ENCODE data around the gene CCR1.
A peak's percentile ranks its signal among the peaks of the same experiment; 100 is the strongest.

Gene CCR1

DNA sequence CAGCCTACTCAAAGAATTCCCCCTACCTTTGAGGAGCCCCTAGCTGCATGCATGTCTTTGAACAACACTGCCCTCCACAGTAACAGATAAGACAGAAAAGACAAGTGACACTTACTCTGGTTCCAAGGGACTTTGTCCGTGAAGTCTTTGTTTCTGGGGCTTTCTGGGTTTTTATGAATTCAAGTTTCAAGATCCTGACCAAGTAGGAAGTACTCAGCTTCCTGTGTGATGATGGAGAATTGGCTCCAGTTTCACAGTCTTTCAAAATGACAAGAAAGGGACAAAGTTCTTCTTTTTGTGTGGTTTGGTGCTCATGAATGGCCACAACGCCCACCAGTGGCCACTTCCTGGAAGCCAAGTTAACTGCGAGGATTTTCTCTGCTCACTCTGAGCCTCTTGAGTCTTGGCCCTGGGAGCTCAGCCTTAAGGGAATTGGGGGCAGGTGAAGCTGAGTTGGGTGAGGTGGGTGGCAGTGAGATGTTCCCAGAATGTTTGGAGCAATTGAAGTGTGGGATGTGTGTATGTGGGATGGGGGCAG, at the start of gene CCR1:
Gene CCR1 (minus strand): TSS at position 147 of the 538 bp plus-strand sequence. CDS start 4,000 bp downstream, outside the sequence.
- no peak for DNase-seq

DNA sequence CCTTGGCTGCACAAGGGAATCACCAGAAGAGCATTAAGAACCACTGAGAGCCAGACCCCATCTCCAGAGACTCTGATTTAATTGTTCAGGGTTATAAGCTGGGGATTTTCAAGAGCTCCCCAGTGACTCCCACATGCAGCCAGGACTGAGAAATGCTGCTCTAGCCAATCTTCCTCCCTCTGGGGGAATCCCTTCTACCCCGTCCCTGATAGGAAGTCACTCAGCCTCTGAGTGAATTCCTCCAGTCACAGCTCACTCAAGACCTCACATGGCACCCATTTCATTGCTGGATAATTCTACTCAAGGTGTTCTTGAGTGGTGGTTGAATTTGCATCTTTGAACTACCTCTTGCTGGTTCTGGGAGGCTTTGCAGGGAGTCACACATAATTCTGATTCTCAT, 44.9 kb upstream of the CCR1 start:
- DNase-seq, result no peak

DNA sequence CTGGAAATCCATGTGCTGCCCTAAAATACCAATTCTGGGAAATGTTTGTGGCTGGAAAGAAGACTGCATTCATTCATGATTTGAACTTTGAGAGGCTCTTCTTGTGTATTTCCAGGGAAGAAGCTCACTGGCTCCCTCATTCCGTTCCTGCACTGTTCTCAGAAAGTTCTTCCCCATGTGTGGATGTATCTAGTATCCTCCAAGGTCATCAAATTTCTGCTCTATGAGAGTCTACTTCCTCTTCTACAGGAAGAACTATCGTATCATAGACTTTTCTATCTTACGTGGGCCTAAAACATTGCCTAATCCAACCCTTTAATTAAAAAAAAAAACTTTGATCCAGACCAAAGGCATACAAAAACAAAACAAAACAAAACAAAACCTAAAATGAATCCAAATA, 37.0 kb upstream of the CCR1 start:
- DNase-seq, result no peak

DNA sequence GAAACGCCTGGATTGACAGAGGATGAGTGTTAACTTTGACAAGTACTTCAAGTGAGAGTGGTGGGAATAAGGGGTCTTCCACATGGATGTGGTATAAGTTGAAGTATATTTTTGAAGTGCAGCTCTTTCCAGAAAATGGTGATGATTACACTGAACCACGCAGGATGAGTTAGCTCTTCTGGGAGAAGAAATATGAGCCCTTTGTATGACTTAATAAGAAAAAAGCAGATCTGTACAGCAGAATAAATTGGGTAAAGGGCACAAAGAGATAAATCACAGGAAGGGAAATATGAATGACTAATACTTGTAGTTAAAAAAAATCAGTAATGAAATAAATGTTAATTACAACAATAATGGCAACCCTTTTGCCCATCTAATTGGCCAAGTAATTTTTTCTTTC, 35.4 kb upstream of the CCR1 start:
- DNase-seq, result no peak

DNA sequence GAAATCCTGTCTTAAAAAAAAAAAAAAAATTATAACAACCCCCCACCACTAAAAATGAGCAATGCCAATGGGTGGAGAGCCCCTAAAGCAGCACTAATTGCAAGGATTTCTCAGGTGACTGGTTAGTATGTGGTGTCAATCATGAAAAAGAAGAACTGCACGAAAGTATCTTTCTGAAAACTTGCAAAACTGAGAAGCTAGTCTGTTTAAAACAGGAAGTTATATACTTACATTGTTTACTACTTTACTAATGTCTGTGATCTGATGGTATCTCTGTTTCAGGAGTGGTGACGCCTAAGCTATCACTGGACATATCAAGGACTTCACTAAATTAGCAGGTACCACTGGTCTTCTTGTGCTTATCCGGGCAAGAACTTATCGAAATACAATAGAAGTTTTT, 34.0 kb upstream of the CCR1 start, which contains the start of gene CCR3:
Gene CCR3 (plus strand): TSS at position 341 of the 400 bp plus-strand sequence. CDS start 22,699 bp downstream, outside the sequence.
- no peak for DNase-seq

DNA sequence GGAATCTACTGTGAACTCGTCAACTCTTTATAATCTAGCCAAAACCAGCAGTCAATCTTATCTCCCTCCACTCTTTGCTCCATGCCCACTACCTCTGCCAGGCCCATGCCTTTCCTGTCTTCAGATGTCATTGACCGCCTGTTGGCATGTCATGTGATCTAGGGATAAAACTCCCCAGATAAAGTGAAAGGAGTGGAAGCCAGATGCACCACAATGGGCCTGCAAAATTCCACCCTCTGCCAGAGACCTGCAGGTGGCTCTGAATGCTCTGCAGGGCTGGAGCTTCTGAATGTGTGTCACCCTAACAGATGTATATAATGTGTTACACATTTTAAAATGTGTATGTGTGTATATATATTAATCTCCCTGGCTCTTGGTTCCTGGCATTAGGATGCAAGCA, 31.8 kb upstream of the CCR1 start:
- DNase-seq, result no peak

DNA sequence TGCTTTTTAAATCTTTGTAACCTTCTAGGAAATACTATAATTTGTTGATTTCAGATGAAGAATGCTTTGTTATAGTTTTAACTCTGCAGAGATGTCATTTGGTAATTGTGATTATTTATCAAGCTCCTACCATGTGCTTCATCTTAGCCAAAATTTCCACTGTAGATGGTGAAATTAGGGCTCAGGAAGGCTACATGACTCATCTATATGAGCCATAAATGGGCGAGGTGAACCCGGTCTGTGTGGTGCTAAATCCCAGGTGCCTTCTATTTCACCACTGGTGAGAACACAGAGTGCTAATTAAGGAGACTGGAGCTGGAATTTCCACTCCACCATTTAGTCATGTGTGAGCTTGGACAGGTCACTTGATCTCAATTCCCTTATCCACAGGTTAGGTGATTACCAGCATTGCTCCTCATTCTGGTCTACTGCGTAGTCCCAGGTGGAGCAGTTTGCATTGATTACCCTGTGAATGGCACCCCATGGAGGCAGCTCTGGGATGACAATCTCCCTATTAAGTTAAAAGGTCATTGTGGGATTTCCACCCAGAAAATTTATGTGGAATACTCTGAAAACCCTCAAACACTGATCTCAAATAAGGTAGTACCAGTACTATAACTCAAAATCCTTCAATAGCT, 31.3 kb upstream of the CCR1 start:
- no peak for DNase-seq

DNA sequence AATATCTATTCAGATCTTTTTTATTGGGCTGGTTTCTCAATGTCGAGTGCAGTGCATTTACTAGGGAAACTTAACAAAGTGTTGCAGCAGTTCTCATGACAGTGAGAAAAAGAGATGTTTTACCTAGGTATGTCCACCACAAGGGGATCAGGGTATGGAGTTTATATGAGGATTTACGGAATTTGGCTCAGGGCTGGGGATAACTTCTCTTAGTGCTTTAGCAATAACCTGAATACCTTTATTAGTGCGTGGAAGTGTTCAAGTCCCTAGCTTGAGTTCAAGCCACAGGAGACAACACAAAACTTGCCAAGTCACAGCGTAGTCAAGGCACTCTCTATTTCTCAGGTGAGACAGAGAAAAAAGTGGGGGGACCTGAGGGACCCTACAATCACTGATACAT, 30.3 kb upstream of the CCR1 start:
- no peak for DNase-seq

DNA sequence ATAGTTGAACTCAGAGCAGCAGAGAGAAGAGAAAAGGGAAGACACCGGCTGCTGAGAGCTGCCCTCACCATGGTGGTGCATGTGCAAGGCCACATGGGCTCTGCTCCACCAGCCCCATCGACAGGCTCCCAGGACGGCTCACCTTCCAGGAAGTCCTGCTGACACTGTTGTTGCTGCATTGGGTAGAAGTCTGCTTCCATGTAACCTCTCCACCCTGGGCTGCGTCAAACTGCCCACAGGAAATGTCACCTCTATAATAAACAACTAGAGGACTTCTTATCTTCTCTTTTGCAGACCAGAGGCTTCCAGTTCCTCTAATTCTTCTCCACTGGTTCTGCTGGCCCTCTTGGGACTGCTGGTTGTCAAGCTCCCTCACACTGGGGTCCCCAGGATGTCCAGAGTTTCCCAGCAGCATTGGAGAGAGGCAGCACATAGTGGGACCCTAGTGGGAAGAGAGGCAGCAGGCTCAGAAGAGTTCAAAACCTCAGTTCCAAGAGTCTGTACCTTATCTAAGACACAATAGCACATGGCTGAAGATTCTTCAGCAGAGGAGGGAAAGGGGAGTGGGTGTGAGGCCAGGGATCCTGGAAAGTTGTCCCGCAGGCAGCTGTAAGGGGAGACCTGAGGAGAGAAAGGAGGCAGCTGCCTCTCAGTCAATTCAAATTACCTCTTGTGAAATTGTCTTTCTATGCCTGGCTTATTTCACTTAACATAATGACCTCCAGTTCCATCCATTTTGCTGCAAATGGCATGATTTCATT, 28.4 kb upstream of the CCR1 start:
- DNase-seq, result no peak

DNA sequence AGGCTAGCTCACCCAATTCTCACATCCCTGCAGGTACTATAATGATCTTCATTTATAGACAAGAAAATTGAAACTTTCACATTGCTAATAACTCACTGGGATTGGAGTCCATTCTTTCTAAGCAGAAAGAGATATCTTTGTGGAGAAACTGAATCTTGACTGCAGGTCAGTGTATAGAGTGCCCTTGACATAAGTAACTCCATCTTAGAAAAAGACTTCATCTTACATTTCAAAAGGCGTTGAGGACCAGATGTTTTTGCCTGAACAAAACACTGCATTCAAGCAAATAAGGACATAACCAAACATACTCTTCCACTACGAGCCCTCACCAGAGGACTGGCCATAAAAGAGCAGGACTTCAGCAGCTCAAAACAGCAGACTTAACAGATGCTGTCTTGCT, 27.3 kb upstream of the CCR1 start:
- no peak for DNase-seq

DNA sequence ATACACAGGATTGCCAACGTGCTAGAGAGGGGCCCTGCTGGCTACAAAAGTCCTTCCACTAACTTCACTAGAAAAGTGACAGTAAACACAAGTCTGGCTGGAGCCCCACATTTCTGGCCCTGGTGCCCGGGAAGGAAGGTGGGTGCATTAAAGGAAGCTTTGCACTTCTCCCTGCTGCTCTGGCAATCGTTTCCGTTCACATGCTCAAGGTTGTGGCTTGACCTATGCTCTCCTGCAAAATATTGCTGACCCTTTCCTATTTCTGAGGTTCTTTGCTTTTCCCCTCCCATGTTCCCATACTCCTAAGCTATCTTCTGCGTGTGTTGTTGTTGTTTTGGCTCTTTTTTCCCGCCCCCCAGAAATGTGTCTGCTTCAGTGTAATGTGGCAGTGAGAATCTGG, 25.1 kb upstream of the CCR1 start:
- no peak for DNase-seq

DNA sequence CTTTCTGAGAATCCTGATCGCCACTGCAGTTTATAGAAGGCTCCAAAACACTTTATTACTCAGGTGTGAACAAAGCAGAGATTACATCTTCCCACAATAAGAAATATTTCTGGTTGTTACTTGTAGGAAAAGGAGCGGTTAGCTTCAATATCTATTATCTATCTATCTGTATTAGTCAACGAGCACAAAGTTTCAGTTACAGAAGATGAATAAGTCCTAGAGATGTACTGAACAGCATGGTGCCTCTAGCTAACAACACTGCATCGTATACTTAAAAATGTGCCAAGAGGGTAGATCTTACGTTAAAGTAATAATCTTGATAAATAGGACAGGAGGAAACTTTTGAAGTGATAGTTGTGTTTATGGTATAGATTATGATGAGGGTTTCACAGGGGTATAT, 23.2 kb upstream of the CCR1 start:
- DNase-seq, result no peak

DNA sequence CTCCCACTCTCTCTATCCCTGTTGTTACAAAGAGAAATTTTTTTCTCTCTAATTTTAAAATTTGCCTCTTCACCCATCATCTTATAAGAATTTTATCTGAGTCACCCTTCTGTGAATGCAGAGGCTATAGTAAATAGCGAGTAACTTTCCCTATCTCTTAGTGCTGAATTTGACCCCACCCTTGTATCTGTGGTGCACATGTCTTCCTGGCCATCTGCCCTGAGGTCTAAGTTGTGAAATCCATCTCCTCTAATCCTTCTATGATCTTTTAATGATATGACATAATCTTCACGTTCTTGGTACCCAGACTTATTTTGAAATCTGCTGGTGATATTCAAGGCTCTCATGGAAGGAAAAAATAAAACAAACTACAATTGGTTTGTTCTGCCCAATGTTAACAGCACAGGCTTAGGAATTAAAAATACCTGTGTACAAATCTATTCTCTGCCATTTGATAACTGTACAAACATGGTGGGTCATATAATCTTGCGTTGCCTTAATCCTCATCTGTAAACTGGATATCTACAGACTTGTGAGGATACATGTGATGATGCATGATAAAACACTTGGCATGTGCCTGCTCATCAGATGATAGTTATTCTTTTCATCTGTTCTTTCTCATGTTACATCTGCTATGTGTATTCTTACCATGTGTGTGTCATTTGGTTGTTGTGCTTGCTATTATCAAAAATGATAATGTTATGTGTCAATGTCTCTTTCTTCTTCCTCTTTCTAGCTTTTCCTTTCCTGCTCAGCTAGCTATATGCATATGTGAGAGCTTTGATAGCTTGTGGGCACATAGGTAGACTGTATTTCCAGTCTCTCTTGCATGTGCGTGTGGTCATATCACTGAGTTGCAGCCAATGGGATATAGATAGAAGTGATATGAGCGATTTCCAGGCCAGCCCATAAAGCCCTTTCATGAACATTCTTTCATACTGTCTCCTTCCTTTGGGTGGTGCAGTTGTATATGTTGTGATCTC, 20.4 kb upstream of the CCR1 start:
- DNase-seq, result no peak

DNA sequence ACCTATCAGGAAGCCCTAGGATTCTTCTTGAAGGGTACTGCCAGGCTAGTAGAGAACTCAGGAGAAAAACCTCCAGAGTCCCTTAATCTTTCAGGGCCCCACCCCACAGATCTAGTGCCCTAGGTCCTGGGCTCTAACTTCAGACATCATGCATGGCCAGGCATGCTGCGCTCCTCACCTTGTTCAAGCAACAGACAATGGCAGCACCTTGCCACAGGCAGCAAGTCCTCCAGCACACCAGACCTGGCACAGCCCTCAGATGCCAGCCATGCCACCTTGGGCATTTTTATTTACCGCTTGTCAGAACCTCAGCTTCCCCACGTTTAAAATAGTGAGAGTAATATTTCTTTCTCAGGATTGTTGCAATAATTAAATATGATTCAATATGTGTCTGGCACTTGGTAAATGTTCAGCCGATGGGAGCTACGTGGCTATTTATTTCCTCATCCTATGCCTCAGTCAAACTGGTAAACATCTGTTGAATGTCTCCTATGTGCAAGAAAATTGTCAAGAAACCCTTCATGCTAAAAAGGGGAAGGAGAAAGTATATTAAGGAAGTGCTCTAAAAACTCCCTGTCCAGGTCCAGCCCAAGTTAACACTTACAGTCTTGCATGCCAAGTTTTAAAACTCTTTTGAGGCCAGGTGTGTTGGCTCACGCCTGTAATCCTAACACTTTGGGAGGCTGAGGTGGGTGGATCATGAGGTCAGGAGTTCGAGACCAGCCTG, 14.5 kb upstream of the CCR1 start:
- DNase-seq, result no peak

DNA sequence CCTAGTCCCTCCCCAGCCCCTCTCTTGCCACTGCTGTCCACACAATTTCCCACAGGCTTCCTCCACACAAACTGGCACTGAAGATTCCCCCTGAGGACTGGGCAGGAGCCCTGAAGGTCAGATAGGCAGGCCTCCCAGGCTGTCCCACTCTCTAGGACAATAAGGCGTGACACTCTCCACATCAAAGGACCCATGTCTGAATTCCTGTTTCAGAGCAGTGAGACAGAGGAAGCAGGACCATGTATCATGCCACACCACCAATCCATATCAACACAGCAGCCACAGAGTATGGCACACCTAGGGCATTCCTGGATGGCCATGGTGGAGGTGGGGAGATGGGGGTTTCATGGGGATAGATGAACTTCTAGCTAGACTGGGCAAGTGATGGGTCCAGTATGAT, 13.8 kb upstream of the CCR1 start:
- no peak for DNase-seq

DNA sequence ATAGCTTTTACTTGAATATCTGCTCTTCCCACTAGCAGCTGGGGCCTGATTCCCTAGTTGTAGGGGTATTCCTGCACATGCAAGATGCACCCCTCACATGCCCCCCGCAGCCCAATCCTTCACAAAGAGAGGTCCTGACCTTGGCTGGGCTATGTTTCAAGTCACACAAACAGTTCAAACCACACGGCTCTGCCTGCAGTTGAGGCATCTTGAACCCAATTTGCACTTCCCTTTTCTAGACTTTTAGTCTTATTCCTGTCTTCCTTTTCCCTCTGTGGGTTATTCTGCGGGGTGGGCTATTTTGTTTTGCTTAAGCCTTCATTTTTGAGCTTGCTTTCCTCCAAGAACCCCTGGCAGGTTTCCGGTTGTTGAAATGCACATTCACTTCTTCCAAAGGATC, 13.3 kb upstream of the CCR1 start:
- DNase-seq, result no peak

DNA sequence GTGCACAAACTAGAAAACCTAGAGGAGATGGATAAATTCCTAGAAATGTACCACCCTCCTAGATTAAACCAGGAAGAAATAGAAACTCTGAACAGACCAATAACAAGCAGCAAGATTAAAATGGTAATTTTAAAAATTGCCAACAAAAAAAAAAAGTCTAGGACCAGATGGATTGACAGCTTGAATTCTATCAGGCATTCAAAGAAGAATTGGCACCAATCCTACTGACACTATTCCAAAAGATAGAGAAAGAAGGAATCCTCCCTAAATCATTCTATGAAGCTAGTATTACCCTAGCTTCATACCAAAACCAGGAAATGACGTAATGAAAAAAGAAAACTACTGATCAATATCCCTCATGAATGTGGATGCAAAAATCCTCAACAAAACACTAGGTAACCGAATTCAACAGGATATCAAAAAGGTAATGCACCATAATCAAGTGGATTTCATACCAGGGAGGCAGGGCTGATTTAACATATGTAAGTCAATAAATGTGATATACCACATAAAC, 10.1 kb upstream of the CCR1 start:
- no peak for DNase-seq

DNA sequence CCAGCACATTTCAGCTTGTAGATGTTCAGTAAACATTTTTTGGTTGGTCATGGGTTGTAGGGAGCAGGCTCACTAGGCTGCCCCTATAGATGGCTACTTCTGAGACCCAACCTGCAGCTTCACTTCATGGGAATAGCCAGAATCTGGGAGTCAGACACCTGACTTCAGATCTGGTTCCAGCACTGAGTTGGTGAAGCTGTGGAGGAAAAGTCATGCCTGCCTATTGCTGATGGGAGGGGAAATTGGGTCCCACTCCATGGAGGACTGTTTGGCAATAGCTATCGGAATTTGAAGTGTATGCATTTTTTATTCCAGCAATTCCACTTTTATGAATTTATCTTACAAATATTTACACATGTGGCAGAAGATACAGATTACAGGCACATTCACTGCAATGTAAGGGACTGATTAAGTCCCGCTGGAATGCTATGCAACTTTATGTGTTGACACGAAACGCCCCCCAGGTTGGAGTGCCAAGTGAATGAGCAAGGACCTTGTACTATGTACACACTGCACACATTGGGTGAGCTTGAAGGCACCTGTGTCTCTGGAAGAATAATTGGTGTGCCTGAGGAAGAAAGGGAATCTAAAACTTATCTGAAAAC, 7.8 kb upstream of the CCR1 start:
- DNase-seq, result no peak

DNA sequence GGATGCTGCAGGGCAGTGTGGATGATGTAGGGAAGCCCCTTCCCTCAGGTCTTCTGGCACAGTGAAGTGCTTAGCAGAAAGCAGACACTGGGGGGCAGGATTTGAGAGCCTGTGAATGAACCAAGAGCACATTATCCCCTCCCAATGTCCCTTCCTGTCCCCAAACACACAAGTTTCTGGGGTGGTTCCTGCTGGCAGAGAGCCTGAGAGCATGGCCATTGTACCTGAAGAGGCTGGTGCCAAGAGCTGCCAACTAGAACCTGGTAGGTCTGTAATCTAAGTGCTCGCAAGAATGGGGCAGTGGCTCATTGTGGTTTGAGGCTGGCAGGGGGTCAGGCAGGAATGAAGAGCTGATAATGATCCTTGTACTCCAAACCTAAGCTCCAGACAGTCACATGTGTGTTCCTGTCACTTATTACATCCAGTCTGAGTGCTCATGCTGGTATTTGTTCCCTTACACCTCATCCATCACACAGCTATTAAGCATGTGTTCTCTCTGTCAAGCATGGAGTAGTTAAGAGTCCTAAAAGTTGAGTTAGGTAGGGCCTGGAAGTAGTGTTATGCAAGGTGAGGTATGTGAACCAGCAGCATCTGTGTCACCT, 6.7 kb upstream of the CCR1 start:
- peak; percentile 57 for DNase-seq

DNA sequence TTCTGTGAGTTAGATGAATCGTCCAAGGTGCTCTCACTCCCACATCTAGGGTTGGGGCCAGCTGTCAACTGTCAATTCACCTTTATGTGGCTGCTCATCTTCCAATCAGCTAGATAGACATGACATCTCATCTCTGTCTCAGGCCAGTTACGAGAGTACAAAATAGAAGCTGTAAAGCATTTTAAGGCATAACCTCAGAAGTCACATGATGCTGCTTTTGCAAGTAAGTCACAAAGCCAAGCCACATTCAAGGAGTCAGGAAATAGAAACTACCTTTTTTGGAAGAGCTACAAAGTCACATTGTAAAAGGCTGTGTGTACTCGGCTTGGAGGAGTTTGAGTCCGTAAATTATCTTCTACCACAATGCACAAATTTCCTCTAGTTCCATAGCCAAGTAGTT, 5.1 kb upstream of the CCR1 start:
- DNase-seq, result no peak

DNA sequence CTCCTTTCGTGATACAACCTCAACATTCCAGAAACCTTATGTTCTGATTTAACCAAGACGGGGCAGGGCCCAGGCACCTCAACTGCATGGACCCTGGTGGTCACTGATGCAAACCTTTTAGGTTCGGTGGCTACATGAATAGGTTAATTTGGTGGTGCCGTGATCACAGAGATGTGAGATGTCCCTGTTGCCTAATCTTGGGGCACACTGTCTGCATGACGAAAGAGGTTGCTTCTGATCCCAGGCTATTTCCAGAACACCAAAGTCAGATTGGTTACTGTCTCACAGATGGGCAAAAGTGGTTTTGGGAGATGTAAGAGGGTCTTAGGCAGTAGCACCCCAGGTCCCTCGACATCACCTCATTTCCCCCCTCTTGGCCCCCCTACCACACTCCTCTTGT, 4.0 kb upstream of the CCR1 start:
- no peak for DNase-seq

All from NCI-H2107 (cell line).